ENCODE results near the gene WWOX.
"Not testable (repeated sequence)": the region's sequence is repeated elsewhere in the genome, so short reads cannot be mapped to it uniquely, and the experiment has no call there.

Gene WWOX

GRCh38 chr16:78597809-78598570 lies 498.5 kb downstream of the WWOX start:
- Histone ChIP-seq H4K20me1 (ENCODE audit: insufficient read depth, low read length) (no peaks in the 10 kb centered on the region), H3F3A (ENCODE audit: insufficient read depth, low read length) (no peaks in the 10 kb centered on the region), H3K79me2 (ENCODE audit: low read length) (no peaks in the 10 kb centered on the region), H3K36me3 (replicated peaks; ENCODE audit: insufficient read depth, low read length) (no peaks in the 10 kb centered on the region), H3K9me2 (replicated peaks; ENCODE audit: insufficient read depth, low read length) (no peaks in the 10 kb centered on the region), H3K4me1 (ENCODE audit: low read length) (no peaks in the 10 kb centered on the region), H3K27me3 (replicated peaks; ENCODE audit: insufficient read depth, low read length) (no peaks in the 10 kb centered on the region), H3K9me3 (replicated peaks; ENCODE audit: insufficient read depth, low read length) (no peaks in the 10 kb centered on the region), H3K4me3 (ENCODE audit: low read length) (no peak overlapping the region), H2AFZ (ENCODE audit: low read length) (no peak overlapping the region), H3K27ac (ENCODE audit: low read length) (no peak overlapping the region), H3K4me2 (ENCODE audit: low read depth, low read length) (no peak overlapping the region), H3K9ac (ENCODE audit: low read length) (no peak overlapping the region)
- TF ChIP-seq EZH2 (optimal IDR thresholded peaks at IDR 0.05; ENCODE audit: low read depth, low read length) (no peak), EZH2phosphoT487 (IDR thresholded peaks at IDR 0.05; ENCODE audit: low read length) (no peak), CTCF (IDR thresholded peaks at IDR 0.05; ENCODE audit: low read length) (no peak)
- no peak for DNase-seq

GRCh38 chr16:78599271-78599670 lies 499.8 kb downstream of the WWOX start:
- TF ChIP-seq CTCF (IDR thresholded peaks at IDR 0.05; ENCODE audit: low read length), result no peak
- TF ChIP-seq EZH2phosphoT487 (IDR thresholded peaks at IDR 0.05; ENCODE audit: low read length), result no peak
- Histone ChIP-seq H3K79me2 (ENCODE audit: low read length) (no peaks in the 10 kb centered on the region), H3K4me1 (ENCODE audit: low read length) (no peaks in the 10 kb centered on the region), H3K27ac (ENCODE audit: low read length) (no peak overlapping the region), H3F3A (ENCODE audit: insufficient read depth, low read length) (no peaks in the 10 kb centered on the region), H3K9me3 (replicated peaks; ENCODE audit: insufficient read depth, low read length) (no peaks in the 10 kb centered on the region), H3K4me3 (ENCODE audit: low read length) (no peak overlapping the region), H4K20me1 (ENCODE audit: insufficient read depth, low read length) (no peaks in the 10 kb centered on the region), H3K36me3 (replicated peaks; ENCODE audit: insufficient read depth, low read length) (no peaks in the 10 kb centered on the region), H3K9ac (ENCODE audit: low read length) (no peak overlapping the region), H2AFZ (ENCODE audit: low read length) (no peak overlapping the region), H3K27me3 (replicated peaks; ENCODE audit: insufficient read depth, low read length) (no peaks in the 10 kb centered on the region), H3K9me2 (replicated peaks; ENCODE audit: insufficient read depth, low read length) (no peaks in the 10 kb centered on the region), H3K4me2 (ENCODE audit: low read depth, low read length) (no peak overlapping the region)
- DNase-seq, result no peak

GRCh38 chr16:78604423-78605062 lies 505.1 kb downstream of the WWOX start:
- not testable (repeated sequence) for H3K27me3 ChIP-seq (replicated peaks; ENCODE audit: insufficient read depth, low read length); H3K79me2 ChIP-seq (ENCODE audit: low read length); H4K20me1 ChIP-seq (ENCODE audit: insufficient read depth, low read length); H3K4me3 ChIP-seq (ENCODE audit: low read length); H3K4me1 ChIP-seq (ENCODE audit: low read length); H3K9me2 ChIP-seq (replicated peaks; ENCODE audit: insufficient read depth, low read length); H3F3A ChIP-seq (ENCODE audit: insufficient read depth, low read length); H3K9me3 ChIP-seq (replicated peaks; ENCODE audit: insufficient read depth, low read length); H2AFZ ChIP-seq (ENCODE audit: low read length); DNase-seq; H3K36me3 ChIP-seq (replicated peaks; ENCODE audit: insufficient read depth, low read length); H3K9ac ChIP-seq (ENCODE audit: low read length); H3K4me2 ChIP-seq (ENCODE audit: low read depth, low read length); H3K27ac ChIP-seq (ENCODE audit: low read length)

GRCh38 chr16:78605548-78606101 lies 506.2 kb downstream of the WWOX start:
- Histone ChIP-seq H3K9me2 (replicated peaks; ENCODE audit: insufficient read depth, low read length) (no peaks in the 10 kb centered on the region), H4K20me1 (ENCODE audit: insufficient read depth, low read length) (no peaks in the 10 kb centered on the region), H3K79me2 (ENCODE audit: low read length) (no peaks in the 10 kb centered on the region), H3F3A (ENCODE audit: insufficient read depth, low read length) (no peaks in the 10 kb centered on the region), H3K36me3 (replicated peaks; ENCODE audit: insufficient read depth, low read length) (no peaks in the 10 kb centered on the region), H3K4me2 (ENCODE audit: low read depth, low read length) (no peak overlapping the region), H3K9ac (ENCODE audit: low read length) (no peak overlapping the region), H2AFZ (ENCODE audit: low read length) (no peak overlapping the region), H3K4me1 (ENCODE audit: low read length) (no peaks in the 10 kb centered on the region), H3K9me3 (replicated peaks; ENCODE audit: insufficient read depth, low read length) (no peaks in the 10 kb centered on the region), H3K4me3 (ENCODE audit: low read length) (no peak overlapping the region), H3K27ac (ENCODE audit: low read length) (no peak overlapping the region), H3K27me3 (replicated peaks; ENCODE audit: insufficient read depth, low read length) (no peaks in the 10 kb centered on the region)
- no peak for DNase-seq
- TF ChIP-seq EZH2phosphoT487 (IDR thresholded peaks at IDR 0.05; ENCODE audit: low read length) (no peak), EZH2 (optimal IDR thresholded peaks at IDR 0.05; ENCODE audit: low read depth, low read length) (no peak), CTCF (IDR thresholded peaks at IDR 0.05; ENCODE audit: low read length) (no peak)

Data from MM.1S (cell line).